ENCODE data around the gene P3H1.
"Not testable (repeated sequence)": the region's sequence is repeated elsewhere in the genome, so short reads cannot be mapped to it uniquely, and the experiment has no call there.

P3H1 gene

GRCh38 chr1:42766741-42767509 lies at the start of gene P3H1, which contains the start of gene C1orf50:
Gene P3H1 (minus strand): TSS chr1:42767028. CDS start chr1:42766971, 57 bp downstream.
Gene C1orf50 (plus strand): TSS chr1:42767249. CDS start chr1:42767312, 63 bp downstream.
- peak; percentile 99 to 100 for DNase-seq

GRCh38 chr1:42815941-42816584 lies 49.2 kb upstream of the P3H1 start:
- no peak for DNase-seq

GRCh38 chr1:42814815-42815214 lies 48.0 kb upstream of the P3H1 start:
- not testable (repeated sequence) for DNase-seq

GRCh38 chr1:42807056-42807668 lies 40.3 kb upstream of the P3H1 start:
- no peak for DNase-seq

GRCh38 chr1:42806593-42806992 lies 39.8 kb upstream of the P3H1 start:
- DNase-seq = no peak

- no peak for DNase-seq
Observed at GRCh38 chr1:42806171-42806570, 39.3 kb upstream of the P3H1 start.

GRCh38 chr1:42801832-42802473 lies 35.1 kb upstream of the P3H1 start:
- no peak for DNase-seq

GRCh38 chr1:42797979-42798378 lies 31.2 kb upstream of the P3H1 start:
- no peak for DNase-seq

GRCh38 chr1:42797414-42797813 lies 30.6 kb upstream of the P3H1 start:
- no peak for DNase-seq

GRCh38 chr1:42793824-42794223 lies 27.0 kb upstream of the P3H1 start:
- no peak for DNase-seq

- DNase-seq = no peak
Observed at GRCh38 chr1:42788021-42788420, 21.2 kb upstream of the P3H1 start.

- no peak for DNase-seq
Observed at GRCh38 chr1:42786097-42786496, 19.3 kb upstream of the P3H1 start.

GRCh38 chr1:42784946-42785693 lies 18.3 kb upstream of the P3H1 start, which contains the start of gene TMEM269:
Gene TMEM269 (plus strand): TSS chr1:42784991. CDS start chr1:42789894, 4,903 bp downstream.
- DNase-seq = peak; percentile 7 to 41

GRCh38 chr1:42784547-42784945 lies 17.7 kb upstream of the P3H1 start:
- DNase-seq = no peak

GRCh38 chr1:42783092-42783491 lies 16.3 kb upstream of the P3H1 start:
- no peak for DNase-seq

GRCh38 chr1:42780176-42780575 lies 13.3 kb upstream of the P3H1 start:
- DNase-seq = no peak

- no peak for DNase-seq
Observed at GRCh38 chr1:42779725-42780124, 12.9 kb upstream of the P3H1 start.

GRCh38 chr1:42777852-42778251 lies 11.0 kb upstream of the P3H1 start:
- DNase-seq = peak in 1 of 2 donors; percentile 18

GRCh38 chr1:42776502-42776901 lies 9.7 kb upstream of the P3H1 start:
- DNase-seq = no peak

- DNase-seq = no peak
Observed at GRCh38 chr1:42774928-42775526, 8.2 kb upstream of the P3H1 start.

GRCh38 chr1:42773420-42773819 lies 6.6 kb upstream of the P3H1 start:
- DNase-seq = no peak

- DNase-seq = no peak
Observed at GRCh38 chr1:42769811-42770210, 3.0 kb upstream of the P3H1 start.
